T1000 (cell line): Measurements from ENCODE around the gene UBTD2.
A peak's percentile ranks its signal among the peaks of the same experiment; 100 is the strongest.

Experiments used
- DNase-seq: peaks from one replicate; lab custom pipeline; 2025; ENCODE audit warnings: mixed read lengths; lab: John Stamatoyannopoulos, UW

The UBTD2 gene

GRCh38 chr5:172194985-172195774 is 88.4 kb downstream of the UBTD2 start:
- no peak for DNase-seq

GRCh38 chr5:172193872-172194271 is 89.7 kb downstream of the UBTD2 start, which contains the start of gene EFCAB9:
EFCAB9 (plus strand) TSS chr5:172194172; CDS start chr5:172194173, 1 bp downstream.
- DNase-seq = no peak

GRCh38 chr5:172189693-172190296 is 93.8 kb downstream of the UBTD2 start:
- DNase-seq = no peak

- no peak for DNase-seq
Measured at GRCh38 chr5:172188893-172189692, 94.5 kb downstream of the UBTD2 start.

GRCh38 chr5:172188033-172188892 is 95.3 kb downstream of the UBTD2 start, which contains the start of gene STK10:
STK10 (minus strand) TSS chr5:172188224; CDS start chr5:172188042, 182 bp downstream.
- DNase-seq = peak; percentile 88

GRCh38 chr5:172187118-172188032 is 96.2 kb downstream of the UBTD2 start:
- peak; percentile 58 for DNase-seq

GRCh38 chr5:172186114-172186695 is 97.4 kb downstream of the UBTD2 start:
- DNase-seq = no peak

GRCh38 chr5:172185096-172185461 is 98.5 kb downstream of the UBTD2 start:
- DNase-seq = no peak

- DNase-seq = no peak
Measured at GRCh38 chr5:172183881-172184280, 99.7 kb downstream of the UBTD2 start.

GRCh38 chr5:172182291-172182690 is 101.3 kb downstream of the UBTD2 start:
- DNase-seq = no peak

GRCh38 chr5:172180936-172181335 is 102.6 kb downstream of the UBTD2 start:
- DNase-seq = no peak

- DNase-seq = peak; percentile 7
Measured at GRCh38 chr5:172178991-172179989, 104.3 kb downstream of the UBTD2 start.

GRCh38 chr5:172178301-172178987 is 105.1 kb downstream of the UBTD2 start:
- DNase-seq = no peak

GRCh38 chr5:172177176-172177575 is 106.4 kb downstream of the UBTD2 start:
- DNase-seq = no peak

GRCh38 chr5:172175263-172175719 is 108.3 kb downstream of the UBTD2 start:
- DNase-seq = no peak

GRCh38 chr5:172173564-172174153 is 109.9 kb downstream of the UBTD2 start:
- peak; percentile 62 for DNase-seq

GRCh38 chr5:172172912-172173563 is 110.5 kb downstream of the UBTD2 start:
- DNase-seq = no peak
